HepG2 (cell line): ENCODE results near the gene SLC4A9. TPM values are rescaled to one million over a fixed set of nuclear protein-coding genes. Genes with fewer than 3 reads are reported as not detected.

ENCODE experiments used
- AKAP8 ChIP-seq: sonication (generic); formaldehyde crosslinking; IDR thresholded peaks from 2 replicates; pipeline ENCODE4 v1.5.1; 2020; ENCODE audit warnings: mild to moderate bottlenecking, missing genetic modification reagents
- CREM ChIP-seq, 2 experiments: sonication (generic) in 1 of 2; formaldehyde crosslinking in 1 of 2; IDR thresholded peaks; 2 replicates each; pipeline versions ENCODE4 v1.4.0 to v1.6.1; 2016 to 2020; ENCODE audit warnings: antibody characterized with exemption in 1 of 2, mild to moderate bottlenecking in 1 of 2, missing genetic modification reagents in 1 of 2
- EP300 ChIP-seq, 3 experiments: sonication (generic) in 1 of 3; formaldehyde crosslinking in 1 of 3; IDR thresholded peaks; 2 replicates each; pipeline versions ENCODE4 v1.5.1 to v1.6.1; 2011 to 2020; ENCODE audit warnings: low read depth in 2 of 3, low read length in 2 of 3, borderline replicate concordance in 1 of 3, improper control_type of control experiment in 1 of 3, mild to moderate bottlenecking in 1 of 3, missing genetic modification reagents in 1 of 3, moderate library complexity in 1 of 3
- GLMP ChIP-seq: sonication (generic); formaldehyde crosslinking; IDR thresholded peaks from 2 replicates; pipeline ENCODE4 v1.9.0; 2021; ENCODE audit warnings: missing genetic modification reagents, mild to moderate bottlenecking, borderline replicate concordance
- JDP2 ChIP-seq: sonication (generic); formaldehyde crosslinking; IDR thresholded peaks from 2 replicates; pipeline ENCODE4 v1.8.1; 2022; ENCODE audit warnings: missing genetic modification reagents, borderline replicate concordance
- MNT ChIP-seq: fragments of 450-650 bp; IDR thresholded peaks from 2 replicates; pipeline ENCODE4 v1.6.1; 2016
- NCOA1 ChIP-seq: sonication (generic); formaldehyde crosslinking; IDR thresholded peaks from 2 replicates; pipeline ENCODE4 v1.9.0; 2021; ENCODE audit warnings: missing genetic modification reagents
- RAD21 ChIP-seq: fragments of 450-650 bp; formaldehyde crosslinking; IDR thresholded peaks from 2 replicates; pipeline ENCODE4 v1.5.0; 2020; ENCODE audit warnings: mild to moderate bottlenecking
- SIX4 ChIP-seq: sonication (generic); formaldehyde crosslinking; IDR thresholded peaks from 2 replicates; pipeline ENCODE4 v1.4.0; 2020; ENCODE audit warnings: missing genetic modification reagents
- SP4 ChIP-seq: sonication (generic); formaldehyde crosslinking; IDR thresholded peaks from 2 replicates; pipeline ENCODE4 v1.8.1; 2023; ENCODE audit warnings: mild to moderate bottlenecking, missing genetic modification reagents
- TBP ChIP-seq: sonication (generic); formaldehyde crosslinking; IDR thresholded peaks from 2 replicates; pipeline ENCODE4 v1.5.0; 2020; ENCODE audit warnings: missing genetic modification reagents
- TMF1 ChIP-seq: sonication (generic); formaldehyde crosslinking; IDR thresholded peaks from 2 replicates; pipeline ENCODE4 v1.8.1; 2022; ENCODE audit warnings: low read depth, missing genetic modification reagents
- ZNF124 ChIP-seq: sonication (generic); formaldehyde crosslinking; IDR thresholded peaks from 2 replicates; pipeline ENCODE4 v1.4.0; 2020; ENCODE audit warnings: missing genetic modification reagents
- ZNF280D ChIP-seq: sonication (generic); formaldehyde crosslinking; IDR thresholded peaks from 2 replicates; pipeline ENCODE4 v1.5.1; 2020; ENCODE audit warnings: mild to moderate bottlenecking, missing genetic modification reagents
- ZNF687 ChIP-seq: sonication (generic); formaldehyde crosslinking; IDR thresholded peaks from 2 replicates; pipeline ENCODE4 v1.5.1; 2020; ENCODE audit warnings: mild to moderate bottlenecking, missing genetic modification reagents, moderate library complexity
- ZSCAN5A ChIP-seq: sonication (generic); formaldehyde crosslinking; IDR thresholded peaks from 2 replicates; pipeline ENCODE4 v1.8.0; 2022; ENCODE audit warnings: mild to moderate bottlenecking, missing genetic modification reagents, borderline replicate concordance
- polyA plus RNA-seq, 8 experiments: library from polyadenylated mRNA; depleted of rRNA in 3 of 8; stranded (reverse) in 7 of 8; unstranded in 1 of 8; fragments of >200 nt; fragmentation: Illumina TruSeq in 4 of 8; extraction: Trizol in 4 of 8; gene quantifications; 2 replicates each; pipeline versions ENCODE4 v1.2.1 to v1.2.3, GENCODE V29; 2011 to 2016; ENCODE audit warnings: low read depth in 4 of 8, missing spikeins in 1 of 8, mixed read lengths in 1 of 8; ENCODE audit not compliant: insufficient read depth in 1 of 8
- total RNA-seq, 5 experiments: library from RNA; depleted of rRNA; stranded (reverse); fragments of >200 nt; fragmentation: Illumina TruSeq; extraction: Trizol; gene quantifications; 2 replicates each; pipeline ENCODE4 v1.2.3, GENCODE V29; 2016; ENCODE audit warnings: low read depth in 1 of 5

SLC4A9 gene
- total and polyA plus RNA-seq, 2 of the 13 experiments (the other 11 are each of a cell fraction or from before 2014, with no cell fraction given) = not detected

- TF ChIP-seq NCOA1 (CRISPR knock-in tag) (peak; percentile 9; the same call in 1 of the 2 replicates), TMF1 (no peak), RAD21 (CRISPR knock-in tag) (0 out of 2 replicates have a peak, but pooled peaks have one; percentile 36), MNT (peak; percentile 17; the same call in 1 of the 2 replicates), TBP (no peak), JDP2 (no peak), SP4 (peak; percentile 62), ZNF124 (CRISPR knock-in tag) (0 out of 2 replicates have a peak, but pooled peaks have one; percentile 80), GLMP (CRISPR knock-in tag) (peak; percentile 69; the same call in 1 of the 2 replicates), CREM (IDR thresholded peaks at IDR 0.05) (no peak), CREM (CRISPR knock-in tag; IDR thresholded peaks at IDR 0.05) (no peak), ZSCAN5A (CRISPR knock-in tag) (no peak), AKAP8 (CRISPR knock-in tag) (peak; percentile 85; the same call in 1 of the 2 replicates), SIX4 (CRISPR knock-in tag) (peak; percentile 72; the same call in 1 of the 2 replicates), ZNF687 (CRISPR knock-in tag) (peak; percentile 93), ZNF280D (CRISPR knock-in tag) (no peak), EP300 (IDR thresholded peaks at IDR 0.05; ENCODE audit: low read depth in 2 of 2, low read length in 2 of 2) (peak in 1 of 2 experiments; percentile 55; a peak in 1 of 4 replicates), EP300 (CRISPR knock-in tag; IDR thresholded peaks at IDR 0.05; ENCODE audit: borderline replicate concordance) (peak; percentile 55)
These were observed 40.9 kb downstream of the SLC4A9 start (continued) for GRCh38 chr5:140400730-140401361.
